ENCODE measurements around the gene PAK6. TPM values are rescaled to one million over a fixed set of nuclear protein-coding genes. Genes with fewer than 3 reads are reported as not detected.
A peak's percentile ranks its signal among the peaks of the same experiment; 100 is the strongest.

The PAK6 gene
- total and polyA plus RNA-seq, 2 experiments from 2014 or later, result 2.4 to 20.0 TPM

- Mint-ChIP-seq H3K27me3 (ENCODE audit: insufficient read depth, low read depth, poor library complexity) (peaks cover 38% of the 10 kb centered on the region), H3K27ac (no peak overlapping the region), H3K36me3 (ENCODE audit: low read depth) (no peaks in the 10 kb centered on the region; the same call in 2 of the 3 replicates), H3K4me1 (peaks cover 19% of the 10 kb centered on the region), H3K9me3 (no peaks in the 10 kb centered on the region; the same call in 2 of the 3 replicates), H3K4me3 (peak overlapping the region; percentile 57)
- H3K27me3 ChIP-seq (ENCODE audit: insufficient read depth), result peaks cover 47% of the 10 kb centered on the region
- TF ChIP-seq POLR2AphosphoS5 (IDR thresholded peaks at IDR 0.05; ENCODE audit: low read depth) (no peak), ZNF462 (CRISPR knock-in tag; IDR thresholded peaks at IDR 0.05) (no peak), EZH2 (IDR thresholded peaks at IDR 0.05; ENCODE audit: low read depth, unreplicated experiment) (no peak), CREB1 (CRISPR knock-in tag; IDR thresholded peaks at IDR 0.05; ENCODE audit: low read depth) (no peak), NANOG (IDR thresholded peaks at IDR 0.05; ENCODE audit: borderline replicate concordance) (no peak)
- peak overlapping the region; percentile 97 for H3K4me2 ChIP-seq
- H3K4me3 ChIP-seq, result peak overlapping the region; percentile 77
- DNase-seq (ENCODE audit: low spot score) (no peak), ATAC-seq (peak; percentile 16)
- no peak overlapping the region for H3K27ac ChIP-seq (ENCODE audit: low read depth)
- no peaks in the 10 kb centered on the region for H3K36me3 ChIP-seq (ENCODE audit: insufficient read depth)
- H4K20me1 ChIP-seq (replicated peaks; ENCODE audit: insufficient read depth), result no peaks in the 10 kb centered on the region
- no peaks in the 10 kb centered on the region; the same call in 1 of the 2 replicates for H3K4me1 ChIP-seq (ENCODE audit: insufficient read depth)
- peaks cover 13% of the 10 kb centered on the region; the same call in 1 of the 2 replicates for H3F3A ChIP-seq (replicated peaks; ENCODE audit: low read depth)
- no peaks in the 10 kb centered on the region for H3K79me2 ChIP-seq (replicated peaks; ENCODE audit: insufficient read depth)
- peak overlapping the region; percentile 97 for H2AFZ ChIP-seq
- H3K9me2 ChIP-seq (ENCODE audit: insufficient read depth), result no peaks in the 10 kb centered on the region
Measured at GRCh38 chr15:40251486-40252140, 12.8 kb downstream of the PAK6 start.

GRCh38 chr15:40252141-40252437, 13.2 kb downstream of the PAK6 start:
- H3K27ac ChIP-seq (ENCODE audit: low read depth), result no peak overlapping the region
- H4K20me1 ChIP-seq (replicated peaks; ENCODE audit: insufficient read depth), result no peaks in the 10 kb centered on the region
- peak; percentile 53 for TF ChIP-seq EZH2 (IDR thresholded peaks at IDR 0.05; ENCODE audit: low read depth, unreplicated experiment)
- no peak for TF ChIP-seq NANOG (IDR thresholded peaks at IDR 0.05; ENCODE audit: borderline replicate concordance)
- H3K9me2 ChIP-seq (ENCODE audit: insufficient read depth), result no peaks in the 10 kb centered on the region
- peak; percentile 61 for ATAC-seq
- H3K4me2 ChIP-seq, result peak overlapping the region; percentile 97
- H3K4me1 ChIP-seq (ENCODE audit: insufficient read depth), result no peaks in the 10 kb centered on the region; the same call in 1 of the 2 replicates
- Mint-ChIP-seq H3K9me3 (no peaks in the 10 kb centered on the region; the same call in 2 of the 3 replicates), H3K36me3 (ENCODE audit: low read depth) (no peaks in the 10 kb centered on the region; the same call in 2 of the 3 replicates), H3K4me3 (peak overlapping the region; percentile 57), H3K27me3 (ENCODE audit: insufficient read depth, low read depth, poor library complexity) (peaks cover 37% of the 10 kb centered on the region), H3K4me1 (peaks cover 21% of the 10 kb centered on the region), H3K27ac (no peak overlapping the region)
- H2AFZ ChIP-seq, result peak overlapping the region; percentile 97
- peak overlapping the region; percentile 77 for H3K4me3 ChIP-seq
- H3K27me3 ChIP-seq (ENCODE audit: insufficient read depth), result peaks cover 47% of the 10 kb centered on the region
- peaks cover 13% of the 10 kb centered on the region; the same call in 1 of the 2 replicates for H3F3A ChIP-seq (replicated peaks; ENCODE audit: low read depth)
- no peaks in the 10 kb centered on the region for H3K36me3 ChIP-seq (ENCODE audit: insufficient read depth)
- no peak for DNase-seq (ENCODE audit: low spot score)
- H3K79me2 ChIP-seq (replicated peaks; ENCODE audit: insufficient read depth), result no peaks in the 10 kb centered on the region

Data from GM23338 (cell line).